GM12875 (cell line): ENCODE data around the gene PABPC3.

Experiments used
- H3K4me3 ChIP-seq: one replicate; pipeline ENCODE4 v1.5.1; 2011; ENCODE audit warnings: low read depth, low read length, control low read depth
- TF ChIP-seq, protein P1 (sequence below): IDR thresholded peaks from 2 replicates; pipeline ENCODE4 v1.5.1; 2011; ENCODE audit warnings: low read depth, mild to moderate bottlenecking, control low read depth, inconsistent platforms, low read length, moderate library complexity, borderline replicate concordance; ENCODE audit not compliant: insufficient read depth

The PABPC3 gene

DNA sequence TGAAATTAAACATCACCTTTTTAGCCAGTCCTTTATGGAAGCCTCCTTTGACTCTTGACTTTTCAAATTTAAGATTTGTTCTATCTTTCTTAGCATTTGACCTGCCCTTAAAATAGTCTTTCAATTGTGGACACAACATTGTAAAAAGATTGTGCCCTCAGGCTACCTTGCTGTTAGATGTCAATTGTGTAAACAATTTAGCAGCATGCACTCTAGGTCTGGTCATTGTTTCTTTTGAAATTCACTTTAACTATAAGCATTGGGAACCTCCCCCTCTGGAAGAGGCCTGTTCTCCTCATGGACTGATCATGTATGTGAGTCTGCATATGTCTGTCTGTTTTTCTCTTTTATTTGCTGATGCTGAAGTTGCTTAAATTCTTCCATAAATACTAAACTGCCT, 31.5 kb upstream of the PABPC3 start:
- H3K4me3 ChIP-seq: no peak overlapping the region
- TF ChIP-seq, protein P1, sequence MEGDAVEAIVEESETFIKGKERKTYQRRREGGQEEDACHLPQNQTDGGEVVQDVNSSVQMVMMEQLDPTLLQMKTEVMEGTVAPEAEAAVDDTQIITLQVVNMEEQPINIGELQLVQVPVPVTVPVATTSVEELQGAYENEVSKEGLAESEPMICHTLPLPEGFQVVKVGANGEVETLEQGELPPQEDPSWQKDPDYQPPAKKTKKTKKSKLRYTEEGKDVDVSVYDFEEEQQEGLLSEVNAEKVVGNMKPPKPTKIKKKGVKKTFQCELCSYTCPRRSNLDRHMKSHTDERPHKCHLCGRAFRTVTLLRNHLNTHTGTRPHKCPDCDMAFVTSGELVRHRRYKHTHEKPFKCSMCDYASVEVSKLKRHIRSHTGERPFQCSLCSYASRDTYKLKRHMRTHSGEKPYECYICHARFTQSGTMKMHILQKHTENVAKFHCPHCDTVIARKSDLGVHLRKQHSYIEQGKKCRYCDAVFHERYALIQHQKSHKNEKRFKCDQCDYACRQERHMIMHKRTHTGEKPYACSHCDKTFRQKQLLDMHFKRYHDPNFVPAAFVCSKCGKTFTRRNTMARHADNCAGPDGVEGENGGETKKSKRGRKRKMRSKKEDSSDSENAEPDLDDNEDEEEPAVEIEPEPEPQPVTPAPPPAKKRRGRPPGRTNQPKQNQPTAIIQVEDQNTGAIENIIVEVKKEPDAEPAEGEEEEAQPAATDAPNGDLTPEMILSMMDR: no peak

DNA sequence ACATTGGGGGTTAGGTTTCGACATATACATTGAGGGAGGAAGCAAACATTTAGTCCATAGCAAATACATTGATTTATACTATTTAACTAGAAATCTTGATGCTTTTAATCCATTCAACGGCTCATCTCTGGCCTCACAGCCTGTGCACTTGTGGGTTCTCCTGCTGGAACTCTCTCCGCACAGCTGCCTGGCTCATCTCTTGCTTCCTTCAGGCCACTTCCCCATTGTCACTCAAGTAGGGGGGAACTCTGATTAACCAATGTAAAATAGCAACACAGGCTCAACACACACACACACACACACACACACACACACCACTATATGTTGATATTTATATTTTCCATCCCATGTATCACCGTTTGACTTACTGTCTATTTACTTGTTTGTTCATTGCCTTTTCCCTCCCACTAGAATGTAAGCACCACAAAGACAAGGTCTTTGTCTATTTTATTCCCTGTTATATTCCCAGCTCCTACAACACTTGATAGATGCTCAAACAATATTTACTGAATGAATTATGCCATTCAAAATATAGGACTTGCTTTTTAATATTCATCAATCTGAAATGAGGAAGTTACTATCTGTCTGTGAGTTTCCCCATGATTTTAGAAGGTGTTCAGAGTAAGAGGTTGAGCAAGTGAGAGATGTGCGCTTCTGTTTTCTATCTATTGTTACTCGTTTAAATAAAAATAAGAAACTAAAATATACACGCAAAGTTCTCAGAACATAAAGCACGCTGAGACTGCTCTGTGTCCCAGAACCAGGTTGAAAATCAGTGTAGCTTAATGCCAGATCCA, 29.8 kb upstream of the PABPC3 start:
- TF ChIP-seq, protein P1: no peak
- H3K4me3 ChIP-seq: no peak overlapping the region

DNA sequence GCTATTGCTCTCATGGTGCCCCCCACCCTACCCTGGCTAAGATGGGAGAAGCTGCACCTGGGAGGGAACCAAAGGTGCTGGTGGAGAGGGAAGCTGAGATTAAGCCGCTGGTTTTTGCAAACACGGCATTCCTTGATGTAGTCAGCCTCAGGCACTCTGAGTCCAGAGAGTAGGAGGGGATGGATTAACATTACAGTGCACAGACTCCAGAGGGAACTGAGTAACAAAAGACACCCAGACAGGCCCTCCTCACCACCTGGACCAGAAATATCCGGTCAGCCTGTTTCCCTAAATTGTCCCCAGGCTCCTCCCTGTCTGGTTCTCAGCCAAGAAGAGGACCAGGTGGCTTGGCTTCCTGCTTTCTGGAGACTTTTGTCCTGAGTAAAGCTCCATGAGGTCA, 28.9 kb upstream of the PABPC3 start:
- no peak overlapping the region for H3K4me3 ChIP-seq
- TF ChIP-seq, protein P1: no peak

DNA sequence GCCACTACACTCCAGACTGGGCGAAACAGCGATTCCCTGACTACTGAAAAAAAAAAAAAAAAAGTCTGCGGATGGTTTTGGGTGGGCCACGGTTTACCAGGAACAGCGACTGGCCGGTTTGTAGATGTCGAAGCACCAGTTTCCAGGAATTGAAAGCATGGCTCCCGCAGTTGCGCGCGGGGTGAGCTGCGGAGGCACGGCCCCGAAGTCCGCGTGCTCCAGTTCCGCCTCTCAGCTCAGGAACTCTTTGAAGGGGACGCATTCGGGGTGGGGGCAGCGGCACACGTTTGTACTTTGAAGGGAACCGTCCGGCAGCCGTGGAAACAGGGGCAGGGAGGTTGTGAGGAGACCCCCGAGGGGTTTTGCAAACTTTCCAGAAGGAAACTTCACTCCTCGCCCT, 27.1 kb upstream of the PABPC3 start:
- H3K4me3 ChIP-seq: no peak overlapping the region
- TF ChIP-seq, protein P1: no peak

DNA sequence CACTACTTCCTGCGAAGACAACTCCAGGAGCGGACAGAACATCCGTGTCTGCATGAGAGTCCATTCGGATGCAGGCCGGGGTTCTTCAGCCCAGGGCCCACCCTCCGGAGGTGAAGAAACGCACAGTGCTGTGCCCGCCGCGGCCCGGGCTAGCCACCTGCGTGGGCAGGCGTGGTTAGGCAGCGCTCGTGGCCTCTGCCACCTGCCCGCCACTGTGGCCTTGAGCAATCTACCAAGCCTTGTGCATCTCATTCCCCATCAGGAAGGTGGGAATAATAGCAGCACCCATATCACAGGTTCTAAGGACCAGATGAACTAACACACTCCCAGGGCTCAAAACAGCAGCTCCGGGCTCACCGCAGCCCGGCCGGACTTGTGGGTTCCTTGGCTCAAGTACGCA, 26.7 kb upstream of the PABPC3 start:
- no peak overlapping the region for H3K4me3 ChIP-seq
- TF ChIP-seq, protein P1: no peak

DNA sequence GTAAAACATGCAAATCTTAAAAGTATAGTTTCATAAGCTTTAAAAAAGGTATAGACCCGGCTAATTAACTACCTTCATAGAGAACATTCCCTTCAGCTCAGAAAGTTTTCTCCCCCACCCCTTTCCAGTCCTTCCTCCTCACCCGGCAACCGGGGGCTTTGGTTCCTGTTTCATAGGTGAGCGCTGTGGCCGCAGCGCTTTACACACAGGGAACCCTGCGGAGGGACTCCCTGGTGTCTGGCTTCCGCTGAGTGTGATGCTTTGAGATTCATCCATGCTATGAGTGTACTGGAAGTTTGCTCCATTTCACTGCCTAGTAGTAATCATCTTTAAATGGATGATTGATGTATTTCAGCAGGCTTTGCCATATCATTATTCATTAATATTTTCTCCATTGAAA, 26.0 kb upstream of the PABPC3 start:
- no peak overlapping the region for H3K4me3 ChIP-seq
- TF ChIP-seq, protein P1: no peak

DNA sequence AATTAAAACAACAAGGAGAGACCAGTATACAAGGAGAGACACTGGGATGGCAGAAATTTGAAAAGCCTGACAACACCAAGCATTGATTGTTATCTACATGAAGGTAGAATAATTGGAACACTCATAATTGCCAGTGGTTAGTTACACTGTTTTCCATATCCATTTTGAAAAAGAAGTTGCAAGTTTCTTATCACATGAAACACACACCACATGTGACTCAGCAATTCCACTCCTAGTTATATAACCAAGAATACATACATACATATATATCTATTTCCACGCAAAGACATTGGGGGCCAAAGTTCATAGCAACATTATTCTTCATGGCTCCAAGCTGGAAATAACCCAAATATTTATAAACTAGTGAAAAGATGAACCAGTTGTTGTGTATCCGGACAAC, 15.2 kb upstream of the PABPC3 start:
- TF ChIP-seq, protein P1: no peak
- H3K4me3 ChIP-seq: no peak overlapping the region
